ENCODE results near the gene ME3. TPM values are rescaled to one million over a fixed set of nuclear protein-coding genes. Genes with fewer than 3 reads are reported as not detected.

ME3 gene
- total RNA-seq, 2 experiments from 2014 or later = not detected

DNA sequence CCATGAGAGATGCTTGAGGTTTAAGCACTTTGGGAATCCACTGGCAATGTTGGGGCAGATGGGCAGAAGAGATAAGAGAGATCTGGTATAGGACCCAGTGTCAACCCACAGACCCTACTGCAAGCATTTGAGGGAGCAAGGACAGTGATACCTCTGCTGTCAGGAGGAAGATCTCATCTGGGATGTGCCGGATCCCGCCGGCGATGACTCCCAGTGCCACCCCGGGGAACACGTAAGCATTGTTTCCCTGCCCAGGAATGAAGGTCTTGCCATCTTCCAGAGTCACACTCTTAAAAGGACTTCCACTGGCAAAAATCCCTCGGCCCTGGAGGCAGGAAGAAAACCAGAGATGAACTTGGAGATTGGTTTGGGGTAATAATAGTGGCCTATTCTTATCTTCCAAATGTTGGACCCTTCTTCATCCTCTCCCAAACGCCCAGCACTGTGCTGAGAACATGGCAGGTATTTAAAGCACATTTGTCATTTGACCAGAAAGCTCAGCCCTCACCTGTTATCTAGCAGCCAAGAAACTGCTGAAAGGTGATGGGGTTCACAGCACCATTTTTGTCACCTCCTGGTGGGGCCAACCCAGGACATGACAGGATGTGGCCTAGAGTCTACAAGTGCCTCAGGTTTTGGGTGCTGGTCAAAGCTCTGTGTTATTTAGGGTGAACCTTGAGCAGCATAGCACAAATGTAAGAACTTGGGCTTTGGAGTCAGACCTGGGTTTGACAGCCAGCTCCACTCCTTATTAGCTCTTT is 226.1 kb downstream of the ME3 start:
- Histone ChIP-seq H3K9me2 (ENCODE audit: insufficient read depth, low read length) (no peaks in the 10 kb centered on the region), H3K36me3 (ENCODE audit: insufficient read depth, low read length) (no peaks in the 10 kb centered on the region), H3K27ac (ENCODE audit: low read depth, low read length, poor library complexity, severe bottlenecking) (no peak overlapping the region), H4K20me1 (ENCODE audit: insufficient read depth, low read length) (no peaks in the 10 kb centered on the region), H3K9me3 (ENCODE audit: low read length) (no peaks in the 10 kb centered on the region), H3K4me1 (ENCODE audit: insufficient read depth, low read length, poor library complexity, severe bottlenecking) (no peaks in the 10 kb centered on the region), H3K4me3 (ENCODE audit: low read depth, low read length, poor library complexity, severe bottlenecking) (no peak overlapping the region), H3K79me2 (ENCODE audit: insufficient read depth, low read depth, low read length) (no peaks in the 10 kb centered on the region), H3K4me2 (ENCODE audit: low read length) (no peak overlapping the region), H2AFZ (ENCODE audit: low read length) (no peak overlapping the region)
- CTCF ChIA-PET (ENCODE audit: unreplicated experiment) = interaction anchor here (0.6 kb wide), 1 partner anchor 1471 kb away, joined by 5 read pairs; no protein-coding TSS in a partner anchor
- TF ChIP-seq EZH2phosphoT487 (IDR thresholded peaks at IDR 0.05; ENCODE audit: borderline replicate concordance, low read depth, low read length) = no peak
- no peak for TF ChIP-seq CTCF (conservative IDR thresholded peaks at IDR 0.05; ENCODE audit: low read length)
- POLR2A ChIA-PET = no interaction called here
- no peak for DNase-seq (ENCODE audit: low spot score)
- BruUV-seq (replicated peaks) = no TSS peak
- intact Hi-C loops (cut with micrococcal nuclease; ENCODE audit: unreplicated experiment) = no loop called here

DNA sequence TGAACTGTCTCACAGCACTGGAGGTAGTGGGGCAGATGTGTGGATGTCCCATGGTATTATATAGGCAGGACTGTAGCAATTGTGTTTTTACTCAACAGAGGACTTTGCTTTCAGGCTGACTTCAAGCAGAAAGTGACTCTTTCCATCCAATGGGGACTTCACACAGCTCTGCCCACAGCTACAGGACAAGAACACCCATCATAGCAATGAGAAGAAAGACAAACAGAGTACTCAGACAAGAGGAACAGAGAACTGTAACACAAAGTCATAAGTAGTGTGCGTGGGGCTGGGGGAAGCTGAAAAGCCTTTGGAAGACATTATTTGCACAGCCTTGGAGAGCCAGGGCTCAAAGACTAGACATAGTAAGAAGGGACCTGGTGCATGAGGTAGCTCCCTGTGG is 227.4 kb downstream of the ME3 start:
- no peak for DNase-seq (ENCODE audit: low spot score)
- Histone ChIP-seq H3K79me2 (ENCODE audit: insufficient read depth, low read depth, low read length) (no peaks in the 10 kb centered on the region), H4K20me1 (ENCODE audit: insufficient read depth, low read length) (no peaks in the 10 kb centered on the region), H3K36me3 (ENCODE audit: insufficient read depth, low read length) (no peaks in the 10 kb centered on the region), H3K4me2 (ENCODE audit: low read length) (no peak overlapping the region), H3K9me2 (ENCODE audit: insufficient read depth, low read length) (no peaks in the 10 kb centered on the region), H3K4me3 (ENCODE audit: low read depth, low read length, poor library complexity, severe bottlenecking) (no peak overlapping the region), H3K27ac (ENCODE audit: low read depth, low read length, poor library complexity, severe bottlenecking) (no peak overlapping the region), H3K4me1 (ENCODE audit: insufficient read depth, low read length, poor library complexity, severe bottlenecking) (no peaks in the 10 kb centered on the region), H2AFZ (ENCODE audit: low read length) (no peak overlapping the region), H3K9me3 (ENCODE audit: low read length) (no peaks in the 10 kb centered on the region)
- POLR2A ChIA-PET = no interaction called here
- TF ChIP-seq EZH2phosphoT487 (IDR thresholded peaks at IDR 0.05; ENCODE audit: borderline replicate concordance, low read depth, low read length) (no peak), CTCF (conservative IDR thresholded peaks at IDR 0.05; ENCODE audit: low read length) (no peak)
- BruUV-seq (replicated peaks) = no TSS peak
- CTCF ChIA-PET (ENCODE audit: unreplicated experiment) = no interaction called here
- intact Hi-C loops (cut with micrococcal nuclease; ENCODE audit: unreplicated experiment) = no loop called here

- TF ChIP-seq EZH2phosphoT487 (IDR thresholded peaks at IDR 0.05; ENCODE audit: borderline replicate concordance, low read depth, low read length) (no peak), CTCF (conservative IDR thresholded peaks at IDR 0.05; ENCODE audit: low read length) (no peak)
- no TSS peak for BruUV-seq (replicated peaks)
- Histone ChIP-seq H3K4me3 (ENCODE audit: low read depth, low read length, poor library complexity, severe bottlenecking) (no peak overlapping the region), H3K4me1 (ENCODE audit: insufficient read depth, low read length, poor library complexity, severe bottlenecking) (no peaks in the 10 kb centered on the region), H3K79me2 (ENCODE audit: insufficient read depth, low read depth, low read length) (no peaks in the 10 kb centered on the region), H2AFZ (ENCODE audit: low read length) (no peak overlapping the region), H3K27ac (ENCODE audit: low read depth, low read length, poor library complexity, severe bottlenecking) (no peak overlapping the region), H3K9me3 (ENCODE audit: low read length) (no peaks in the 10 kb centered on the region), H3K36me3 (ENCODE audit: insufficient read depth, low read length) (no peaks in the 10 kb centered on the region), H4K20me1 (ENCODE audit: insufficient read depth, low read length) (no peaks in the 10 kb centered on the region), H3K4me2 (ENCODE audit: low read length) (no peak overlapping the region), H3K9me2 (ENCODE audit: insufficient read depth, low read length) (no peaks in the 10 kb centered on the region)
- POLR2A ChIA-PET = no interaction called here
- intact Hi-C loops (cut with micrococcal nuclease; ENCODE audit: unreplicated experiment) = no loop called here
- no peak for DNase-seq (ENCODE audit: low spot score)
- CTCF ChIA-PET (ENCODE audit: unreplicated experiment) = no interaction called here
These were observed 229.0 kb downstream of the ME3 start for GRCh38 chr11:86443415-86443814.
